Large intestine (tissue), 3 donors: ENCODE measurements around the gene ADAMTSL2. TPM values are rescaled to one million over a fixed set of nuclear protein-coding genes. Genes with fewer than 3 reads are reported as not detected.

Experiments
- DNase-seq, 2 donors: peaks; one replicate each; pipeline versions ENCODE4 v3.0.0 to v3.0.0-alpha.2; 2013
- H3K27ac ChIP-seq: one replicate; pipeline ENCODE4 v1.5.1; 2013; ENCODE audit warnings: low read length
- H3K27me3 ChIP-seq: 2 replicates; pipeline ENCODE4 v1.6.1; 2013; ENCODE audit warnings: low read length; ENCODE audit not compliant: control insufficient read depth, insufficient read depth
- H3K36me3 ChIP-seq: 2 replicates; pipeline ENCODE4 v1.6.1; 2013; ENCODE audit warnings: low read length; ENCODE audit not compliant: control insufficient read depth, insufficient read depth
- H3K4me1 ChIP-seq: one replicate; pipeline ENCODE4 v1.6.1; 2013; ENCODE audit warnings: low read length; ENCODE audit not compliant: control insufficient read depth, insufficient read depth
- H3K4me3 ChIP-seq: one replicate; pipeline ENCODE4 v1.5.1; 2013; ENCODE audit warnings: low read length
- H3K9me3 ChIP-seq: one replicate; pipeline ENCODE4 v1.6.1; 2013; ENCODE audit warnings: mild to moderate bottlenecking, low read depth, low read length, moderate library complexity; ENCODE audit not compliant: control insufficient read depth
- whole genome bisulfite sequencing: methylation state at CpG from one replicate; pipeline ENCODE4 v1.1.5; 2013; ENCODE audit warnings: low lambda C conversion rate; ENCODE audit not compliant: insufficient coverage; 5-methylcytosine and 5-hydroxymethylcytosine counted together
- polyA plus RNA-seq: library from polyadenylated mRNA; unstranded; fragments of 120-200 nt; gene quantifications from one replicate; pipeline ENCODE4 v1.2.1, GENCODE V29; 2013

ADAMTSL2 gene
- polyA plus RNA-seq, 1 donor, result 0.69 TPM

GRCh38 chr9:133589454-133590227 lies 55.1 kb downstream of the ADAMTSL2 start:
- peaks cover 26% of the 10 kb centered on the region for H3K27me3 ChIP-seq
- H3K4me3 ChIP-seq, result no peak overlapping the region

GRCh38 chr9:133590231-133590855 lies 55.8 kb downstream of the ADAMTSL2 start:
- 71% methylated on average over 2 of the region's 20 CpGs for WGBS
- no peak overlapping the region for H3K4me3 ChIP-seq
- no peak overlapping the region for H3K27ac ChIP-seq
- H3K27me3 ChIP-seq, result peaks cover 19% of the 10 kb centered on the region
- H3K4me1 ChIP-seq, result peaks cover 6% of the 10 kb centered on the region
- H3K9me3 ChIP-seq, result no peaks in the 10 kb centered on the region
- DNase-seq, result no peak
- H3K36me3 ChIP-seq, result no peaks in the 10 kb centered on the region

More at GRCh38 chr9:133589454-133590227, 55.1 kb downstream of the ADAMTSL2 start:
- no CpG with 5 or more reads among the region's 19 CpGs for WGBS
- no peak for DNase-seq
- Histone ChIP-seq H3K27ac (no peak overlapping the region), H3K4me1 (peaks cover 10% of the 10 kb centered on the region), H3K9me3 (no peaks in the 10 kb centered on the region), H3K36me3 (no peaks in the 10 kb centered on the region)

- H3K4me1 ChIP-seq, result no peaks in the 10 kb centered on the region
- peaks cover 9% of the 10 kb centered on the region for H3K27me3 ChIP-seq
- H3K9me3 ChIP-seq, result peaks cover 7% of the 10 kb centered on the region
- no peak overlapping the region for H3K27ac ChIP-seq
- no peak overlapping the region for H3K4me3 ChIP-seq
- 60% methylated on average over 1 of the region's 17 CpGs for WGBS
- DNase-seq, result no peak
- no peaks in the 10 kb centered on the region for H3K36me3 ChIP-seq
Measured at GRCh38 chr9:133591116-133591910, 56.8 kb downstream of the ADAMTSL2 start.

- DNase-seq, result no peak
- Histone ChIP-seq H3K27me3 (peaks cover 3% of the 10 kb centered on the region), H3K4me1 (no peaks in the 10 kb centered on the region), H3K4me3 (no peak overlapping the region), H3K36me3 (no peaks in the 10 kb centered on the region), H3K27ac (no peak overlapping the region), H3K9me3 (peaks cover 12% of the 10 kb centered on the region)
- WGBS, result no CpG with 5 or more reads among the region's 10 CpGs
Measured at GRCh38 chr9:133591985-133592384, 57.5 kb downstream of the ADAMTSL2 start.

- Histone ChIP-seq H3K4me1 (no peaks in the 10 kb centered on the region), H3K27me3 (no peaks in the 10 kb centered on the region), H3K4me3 (no peak overlapping the region), H3K9me3 (peaks cover 20% of the 10 kb centered on the region), H3K36me3 (no peaks in the 10 kb centered on the region), H3K27ac (no peak overlapping the region)
- WGBS, result no CpG with 5 or more reads among the region's 17 CpGs
- DNase-seq, result no peak
Measured at GRCh38 chr9:133592731-133593409, 58.4 kb downstream of the ADAMTSL2 start.

DNA sequence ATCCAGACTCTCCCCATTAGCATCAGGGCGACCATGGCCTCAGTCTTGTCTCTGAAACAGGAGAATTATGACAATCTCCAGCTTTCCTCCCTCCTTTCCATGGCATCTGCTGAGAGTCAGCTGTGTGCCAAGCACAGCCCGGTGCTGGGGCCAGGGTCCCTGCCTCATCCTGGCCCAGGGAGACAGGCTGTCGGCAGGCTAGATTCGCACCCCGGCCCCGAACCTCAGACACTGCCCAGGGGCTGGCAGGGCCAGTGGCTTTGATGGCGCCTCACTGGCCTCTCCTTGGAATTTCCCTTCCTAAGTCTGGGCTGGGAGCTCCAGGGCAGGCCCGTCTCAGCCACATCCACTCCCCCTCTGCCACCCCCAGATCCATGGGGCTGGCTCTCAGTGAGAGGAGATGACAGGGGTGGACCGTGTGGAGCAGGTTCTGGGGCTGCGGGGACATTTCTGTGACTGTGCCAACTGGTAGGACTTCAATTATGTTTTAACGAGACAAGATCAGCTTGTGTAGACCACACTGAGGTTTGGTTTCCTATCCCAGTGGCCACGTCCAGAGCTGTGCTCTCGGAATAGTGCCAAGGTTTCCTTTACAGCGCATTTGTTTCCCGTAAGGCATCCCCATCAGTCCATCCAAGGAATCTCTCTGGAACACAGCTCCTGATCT lies 59.2 kb downstream of the ADAMTSL2 start:
- no peak for DNase-seq
- H3K27me3 ChIP-seq, result no peaks in the 10 kb centered on the region
- peaks cover 28% of the 10 kb centered on the region for H3K9me3 ChIP-seq
- H3K4me3 ChIP-seq, result no peak overlapping the region
- WGBS, result no CpG with 5 or more reads among the region's 15 CpGs
- no peak overlapping the region for H3K27ac ChIP-seq
- no peaks in the 10 kb centered on the region for H3K36me3 ChIP-seq
- no peaks in the 10 kb centered on the region for H3K4me1 ChIP-seq

DNA sequence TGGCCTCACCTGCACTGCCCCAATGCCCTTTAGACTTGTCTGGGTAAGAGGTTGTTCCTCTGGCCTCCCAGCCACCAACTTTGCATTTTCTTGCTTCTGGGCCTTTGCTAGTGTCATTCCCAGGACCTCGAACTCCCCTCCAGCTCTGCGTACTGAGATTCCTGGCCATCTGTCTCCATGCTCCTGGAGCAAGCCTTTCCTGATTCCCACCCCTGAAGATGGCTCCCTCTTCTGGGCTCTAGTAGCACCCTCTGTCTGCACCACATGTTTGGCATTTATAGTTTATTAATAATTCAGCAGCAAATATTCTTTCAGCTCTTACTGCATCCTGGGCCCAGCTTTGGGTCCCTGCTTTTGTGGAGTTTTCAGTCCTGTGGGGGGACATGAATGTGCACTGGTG lies 59.8 kb downstream of the ADAMTSL2 start:
- H3K36me3 ChIP-seq, result no peaks in the 10 kb centered on the region
- no peak overlapping the region for H3K4me3 ChIP-seq
- H3K27me3 ChIP-seq, result no peaks in the 10 kb centered on the region
- no CpG with 5 or more reads among the region's 2 CpGs for WGBS
- no peaks in the 10 kb centered on the region for H3K4me1 ChIP-seq
- DNase-seq, result no peak
- no peak overlapping the region for H3K27ac ChIP-seq
- peaks cover 34% of the 10 kb centered on the region for H3K9me3 ChIP-seq

DNA sequence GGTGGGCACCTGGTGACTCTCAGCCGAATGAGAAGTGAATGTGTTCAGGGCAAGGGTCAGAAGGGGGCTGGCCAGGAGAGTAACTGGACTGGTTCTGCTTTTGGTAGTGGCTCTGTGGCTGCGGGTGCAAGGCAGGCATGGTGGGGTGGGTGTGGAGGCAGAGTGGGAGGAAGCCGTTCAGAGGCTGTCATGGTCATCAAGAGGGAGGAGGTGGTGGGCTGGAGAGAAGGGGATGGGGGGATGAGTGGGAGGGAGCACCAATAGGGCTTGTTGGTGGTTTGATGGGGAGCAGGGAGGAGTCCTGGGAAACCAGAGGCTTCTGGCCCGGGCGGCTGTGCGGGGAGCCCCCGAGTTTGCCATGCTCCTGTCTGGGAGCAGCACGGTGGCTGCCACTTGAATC lies 61.4 kb downstream of the ADAMTSL2 start:
- H3K27me3 ChIP-seq, result no peaks in the 10 kb centered on the region
- peaks cover 39% of the 10 kb centered on the region for H3K9me3 ChIP-seq
- no peak overlapping the region for H3K4me3 ChIP-seq
- no peaks in the 10 kb centered on the region for H3K4me1 ChIP-seq
- no peak for DNase-seq
- no peak overlapping the region for H3K27ac ChIP-seq
- no CpG with 5 or more reads among the region's 8 CpGs for WGBS
- H3K36me3 ChIP-seq, result no peaks in the 10 kb centered on the region

DNA sequence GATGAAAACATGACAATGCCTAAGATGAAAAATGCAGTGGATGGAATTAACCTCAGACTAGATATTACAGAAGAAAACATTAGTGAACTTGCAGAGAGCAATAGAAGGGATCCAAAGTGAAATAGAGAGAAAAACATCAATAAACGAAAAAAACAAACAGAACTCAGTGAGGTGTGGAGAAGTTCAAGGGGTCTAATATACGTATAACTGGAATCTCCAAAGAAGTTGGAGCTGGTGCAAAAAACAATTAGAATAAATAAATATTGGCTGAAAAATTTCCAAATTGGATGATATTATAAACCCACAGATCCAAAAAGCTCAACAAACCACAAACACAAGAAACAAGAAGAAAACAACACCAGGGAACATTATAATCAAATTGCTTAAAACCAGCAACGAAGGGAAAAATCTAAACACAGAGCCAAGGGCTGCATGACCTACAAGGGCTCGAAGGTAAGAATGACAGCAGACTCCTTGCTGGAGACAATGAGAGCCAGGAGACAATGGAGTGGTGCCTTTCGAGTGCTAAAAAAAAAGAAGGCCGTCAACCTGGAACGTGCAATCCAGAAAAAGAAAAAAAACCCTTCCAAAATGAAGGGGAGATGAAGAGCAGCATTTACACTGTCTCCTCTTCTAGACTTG lies 62.9 kb downstream of the ADAMTSL2 start:
- Histone ChIP-seq H3K4me1 (no peaks in the 10 kb centered on the region), H3K4me3 (no peak overlapping the region), H3K9me3 (peaks cover 39% of the 10 kb centered on the region), H3K36me3 (no peaks in the 10 kb centered on the region), H3K27me3 (no peaks in the 10 kb centered on the region), H3K27ac (no peak overlapping the region)
- WGBS, result 78% methylated on average over 3 of the region's 7 CpGs
- DNase-seq, result no peak
